GM12878 (cell line): ENCODE data around the gene QPCT.

Source experiments
- ATF3 ChIP-seq: IDR thresholded peaks from 2 replicates; pipeline ENCODE4 v1.6.1; 2011; ENCODE audit warnings: low read depth, mild to moderate bottlenecking, low read length, moderate library complexity, borderline replicate concordance; ENCODE audit errors: extremely low read depth
- CHD2 ChIP-seq: IDR thresholded peaks from 2 replicates; pipeline ENCODE4 v1.6.1; 2011; ENCODE audit warnings: low read depth, low read length, improper control_type of control experiment, borderline replicate concordance
- CTCF ChIP-seq, 3 experiments: IDR thresholded peaks in 2 of 3; conservative IDR thresholded peaks in 1 of 3; 2 replicates each; pipeline ENCODE4 v1.5.1; 2011; ENCODE audit warnings: low read depth in 3 of 3, low read length in 3 of 3, mild to moderate bottlenecking in 3 of 3, control low read depth in 2 of 3, moderate library complexity in 2 of 3, inconsistent platforms in 1 of 3, mixed read lengths in 1 of 3; ENCODE audit not compliant: control insufficient read depth in 2 of 3, insufficient read depth in 1 of 3; ENCODE audit errors: extremely low read depth in 1 of 3
- MAX ChIP-seq: IDR thresholded peaks from 2 replicates; pipeline ENCODE4 v1.6.1; 2012; ENCODE audit warnings: low read depth, low read length, improper control_type of control experiment
- MTA3 ChIP-seq: IDR thresholded peaks from 2 replicates; pipeline ENCODE4 v1.6.1; 2012; ENCODE audit warnings: low read length, inconsistent platforms, borderline replicate concordance
- MXI1 ChIP-seq: fragments of 150-350 bp; IDR thresholded peaks from 2 replicates; pipeline ENCODE4 v1.6.1; 2011; ENCODE audit warnings: low read depth, mild to moderate bottlenecking, inconsistent platforms, low read length, improper control_type of control experiment
- NRF1 ChIP-seq: conservative IDR thresholded peaks from 2 replicates; pipeline ENCODE4 v1.6.1; 2011; ENCODE audit warnings: mild to moderate bottlenecking, low read depth, low read length, improper control_type of control experiment
- RAD51 ChIP-seq: fragments of 450-650 bp; IDR thresholded peaks from 2 replicates; pipeline ENCODE4 v1.6.1; 2016; ENCODE audit warnings: moderate library complexity, mild to moderate bottlenecking, inconsistent platforms
- SPI1 ChIP-seq: IDR thresholded peaks from 2 replicates; pipeline ENCODE4 v1.6.1; 2011; ENCODE audit warnings: low read depth, mild to moderate bottlenecking, low read length, moderate library complexity, borderline replicate concordance; ENCODE audit not compliant: insufficient read depth
- USF1 ChIP-seq: IDR thresholded peaks from 2 replicates; pipeline ENCODE4 v1.6.1; 2011; ENCODE audit warnings: borderline replicate concordance, low read depth, mild to moderate bottlenecking, moderate library complexity, mixed read lengths, low read length; ENCODE audit not compliant: insufficient read depth; ENCODE audit errors: extremely low read length
- ZBTB11 ChIP-seq: fragments of 450-650 bp; formaldehyde crosslinking; IDR thresholded peaks from 2 replicates; pipeline ENCODE4 v1.5.0; 2022; ENCODE audit warnings: mild to moderate bottlenecking, missing genetic modification characterization
- ZNF384 ChIP-seq: IDR thresholded peaks from 2 replicates; pipeline ENCODE4 v1.6.1; 2012; ENCODE audit warnings: low read depth, mild to moderate bottlenecking, low read length, improper control_type of control experiment, borderline replicate concordance

GRCh38 chr2:37322368-37322767 lies 22.1 kb upstream of the QPCT start:
- no peak for TF ChIP-seq CTCF (IDR thresholded peaks at IDR 0.05 in 2 of 3, conservative IDR thresholded peaks at IDR 0.05 in 1 of 3; ENCODE audit: control insufficient read depth in 2 of 3, extremely low read depth in 1 of 3, insufficient read depth in 1 of 3, low read depth in 3 of 3, low read length in 3 of 3)
- TF ChIP-seq MAX, result no peak
- TF ChIP-seq RAD51, result no peak
- TF ChIP-seq SPI1, result no peak
- TF ChIP-seq MXI1, result no peak
- TF ChIP-seq ZBTB11 (CRISPR knock-in tag), result no peak
- TF ChIP-seq NRF1, result no peak
- no peak for TF ChIP-seq CHD2
- no peak for TF ChIP-seq ATF3
- TF ChIP-seq USF1, result no peak
- no peak for TF ChIP-seq MTA3
- TF ChIP-seq ZNF384, result no peak
